Right ventricle myocardium inferior (tissue), 1 donor: ENCODE measurements around the gene PNLIPRP2. TPM values are rescaled to one million over a fixed set of nuclear protein-coding genes. Genes with fewer than 3 reads are reported as not detected.

Experiments
- ATAC-seq: fragments of 200-7000 bp; cut with Tn5 transposase; one replicate; pipeline ENCODE4 v1.9.1; 2020; ENCODE audit warnings: mild to moderate bottlenecking, moderate library complexity
- DNase-seq: peaks from one replicate; pipeline ENCODE4 v3.0.0; 2021; ENCODE audit errors: missing footprints
- intact Hi-C: fragments of 100-400 bp; cut with DNase I; formaldehyde crosslinking; loops from one replicate; pipeline ENCODE4 v1.11.0; 2022
- total RNA-seq: library from RNA; stranded (reverse); fragmentation: NEBNext Ultra II Directional; extraction: Animal tissue kit (Norgen Biotek cat#: 25700); gene quantifications from one replicate; pipeline ENCODE4 v1.2.1, GENCODE V29; 2021
- donor health status: DM: no; HTN: yes; CAD: no; lungs with severe emphysema.

Gene PNLIPRP2
- total RNA-seq, 1 donor from 2014 or later: not detected

- no peak for ATAC-seq
- no peak for DNase-seq
- intact Hi-C loops: no loop called here
These were observed 10.2 kb upstream of the PNLIPRP2 start for GRCh38 chr10:116610443-116611152.

- ATAC-seq (no peak), DNase-seq (no peak)
- intact Hi-C loops: no loop called here
These were observed 9.6 kb upstream of the PNLIPRP2 start for GRCh38 chr10:116611153-116611545.

GRCh38 chr10:116612107-116612769, 8.5 kb upstream of the PNLIPRP2 start:
- DNase-seq (no peak), ATAC-seq (no peak)
- intact Hi-C loops: no loop called here

- intact Hi-C loops: no loop called here
- ATAC-seq: no peak
- no peak for DNase-seq
These were observed 7.3 kb upstream of the PNLIPRP2 start for GRCh38 chr10:116613471-116613870.

- intact Hi-C loops: no loop called here
- ATAC-seq (no peak), DNase-seq (no peak)
These were observed 6.0 kb upstream of the PNLIPRP2 start for GRCh38 chr10:116614796-116615195.

DNA sequence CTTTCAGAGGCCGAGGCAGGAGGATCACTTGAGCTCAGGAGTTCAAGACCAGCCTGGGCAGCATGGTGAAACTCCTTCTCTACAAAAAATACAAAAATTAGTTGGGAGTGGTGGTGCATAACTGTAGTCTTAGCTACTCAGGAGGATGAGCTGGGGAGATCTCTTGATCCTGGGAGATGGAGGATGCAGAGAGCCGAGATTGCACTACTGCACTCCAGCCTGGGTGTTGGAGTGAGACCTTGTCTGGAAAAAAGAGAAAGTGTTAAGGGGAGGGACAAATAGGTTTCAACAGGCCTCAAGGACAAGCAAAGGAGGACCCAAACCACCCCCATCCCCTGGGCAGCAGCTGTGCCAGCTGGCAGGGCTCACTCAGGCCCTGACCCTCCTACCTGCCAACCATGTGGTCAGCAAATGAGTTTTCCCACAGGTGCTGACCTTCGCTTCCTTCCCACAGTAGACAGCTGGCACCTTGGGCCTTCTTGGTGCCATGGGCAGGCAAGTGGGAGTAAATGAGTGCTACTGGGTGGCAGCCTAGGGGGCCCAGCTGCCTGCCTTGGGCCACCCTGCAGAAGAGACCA, 5.5 kb upstream of the PNLIPRP2 start:
- ATAC-seq (no peak), DNase-seq (no peak)
- intact Hi-C loops: no loop called here

GRCh38 chr10:116621476-116621875, 723 bp downstream of the PNLIPRP2 start:
- no peak for DNase-seq
- intact Hi-C loops: no loop called here
- ATAC-seq: no peak

- ATAC-seq: no peak
- DNase-seq: no peak
- intact Hi-C loops: no loop called here
These were observed 1.3 kb downstream of the PNLIPRP2 start for GRCh38 chr10:116621934-116622655.

DNA sequence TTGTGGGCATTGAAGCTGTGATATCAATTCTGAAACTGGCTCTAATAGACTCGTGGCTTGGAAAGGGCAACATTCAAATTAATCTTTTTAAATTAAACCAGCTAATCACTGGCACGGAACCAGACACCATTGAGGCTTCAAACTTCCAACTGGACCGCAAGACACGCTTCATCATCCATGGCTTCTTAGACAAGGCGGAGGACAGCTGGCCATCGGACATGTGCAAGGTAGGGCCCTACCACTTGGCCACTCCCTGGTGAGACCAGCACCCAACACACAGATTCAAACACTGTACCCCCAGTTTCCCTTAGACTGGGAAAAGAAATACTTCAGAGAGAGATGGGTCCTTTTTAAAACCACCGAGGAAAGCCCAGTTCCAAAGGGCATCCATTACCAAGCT, 5.1 kb downstream of the PNLIPRP2 start:
- ATAC-seq (no peak), DNase-seq (no peak)
- intact Hi-C loops: loop anchor here (2.0 kb wide), 1 partner anchor 163 kb away; no protein-coding TSS in a partner anchor

- DNase-seq (no peak), ATAC-seq (no peak)
- intact Hi-C loops: loop anchor here (2.0 kb wide), 1 partner anchor 162 kb away; no protein-coding TSS in a partner anchor
These were observed 6.1 kb downstream of the PNLIPRP2 start for GRCh38 chr10:116626815-116627214.

- DNase-seq (no peak), ATAC-seq (peak; percentile 68)
- intact Hi-C loops: loop anchor here (2.0 kb wide), 1 partner anchor 161 kb away; no protein-coding TSS in a partner anchor
These were observed 6.7 kb downstream of the PNLIPRP2 start for GRCh38 chr10:116627386-116627933.

DNA sequence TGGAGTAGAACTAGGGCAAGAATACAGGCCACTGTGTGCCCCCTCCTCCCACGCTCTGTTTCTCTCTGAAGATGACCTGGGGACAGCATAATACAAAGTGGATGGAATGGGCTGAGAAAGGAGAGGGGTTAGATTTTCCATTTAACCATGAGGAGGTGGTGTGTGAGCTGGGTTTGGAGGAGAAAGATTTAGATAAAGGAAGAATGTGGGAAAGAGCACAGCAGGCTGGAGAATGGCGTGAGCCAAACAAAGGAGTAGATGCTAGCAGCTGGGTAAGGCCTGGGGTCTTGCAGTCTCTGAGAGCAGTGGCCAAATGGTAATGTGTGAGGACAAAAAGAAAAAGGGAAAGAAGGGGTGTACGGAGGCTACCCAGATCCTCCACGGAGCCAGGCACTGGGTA, 8.6 kb downstream of the PNLIPRP2 start:
- intact Hi-C loops: no loop called here

GRCh38 chr10:116630020-116630419, 9.3 kb downstream of the PNLIPRP2 start:
- DNase-seq (no peak), ATAC-seq (no peak)
- intact Hi-C loops: no loop called here

More for the DNA sequence above, 8.6 kb downstream of the PNLIPRP2 start:
- no peak for ATAC-seq
- no peak for DNase-seq

DNA sequence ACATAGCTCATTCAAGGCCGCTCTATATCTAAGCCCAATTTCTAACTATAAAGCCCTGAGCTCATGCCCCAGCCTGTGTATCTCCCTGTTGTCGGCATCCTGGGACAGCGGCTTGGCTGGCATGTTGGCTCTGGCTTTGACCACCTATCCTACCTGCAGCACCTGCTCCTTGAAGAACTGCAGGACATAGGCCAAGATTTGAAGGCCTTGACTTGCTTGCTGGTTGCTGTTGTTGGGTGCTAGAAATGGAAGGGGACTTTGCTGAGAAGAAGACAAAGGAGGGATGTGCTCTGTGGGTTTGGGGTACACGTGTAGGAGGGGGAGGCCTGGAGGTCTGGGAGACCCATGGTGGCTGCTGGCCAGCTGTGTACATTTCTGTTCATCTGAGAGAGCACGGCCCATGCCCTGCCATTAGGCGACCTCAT, 11.1 kb downstream of the PNLIPRP2 start:
- intact Hi-C loops: no loop called here
- DNase-seq (no peak), ATAC-seq (no peak)

DNA sequence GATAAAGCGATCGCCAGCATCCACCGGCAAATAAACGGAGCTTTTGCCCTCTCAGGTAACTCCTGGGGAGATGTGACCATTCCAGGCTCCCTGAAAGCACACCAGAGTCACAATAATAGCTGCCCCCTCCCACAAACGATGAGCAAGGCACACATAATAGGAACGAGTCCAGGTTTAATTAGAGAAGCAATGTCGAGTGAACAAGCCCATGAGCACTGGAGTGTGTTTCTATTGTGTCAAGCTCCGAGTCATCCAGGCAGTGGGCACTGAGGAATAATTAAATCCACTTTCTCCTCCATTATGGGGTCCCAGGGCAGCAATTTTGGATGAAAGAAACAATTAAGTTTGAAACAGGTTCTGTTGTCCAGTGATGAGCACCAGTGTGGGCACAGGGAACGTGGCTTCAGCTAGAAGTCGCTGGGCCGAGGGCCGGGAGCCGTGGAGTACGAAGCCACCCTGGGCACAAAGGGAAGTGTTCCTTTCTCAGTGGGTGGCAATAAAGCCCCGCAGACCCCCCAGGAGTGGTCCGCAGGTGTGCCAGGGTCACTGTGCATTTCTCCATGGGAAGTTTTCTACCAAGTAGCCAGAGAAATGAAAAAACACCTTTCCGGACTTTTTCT, 12.0 kb downstream of the PNLIPRP2 start:
- no peak for DNase-seq
- ATAC-seq: no peak
- intact Hi-C loops: no loop called here

DNA sequence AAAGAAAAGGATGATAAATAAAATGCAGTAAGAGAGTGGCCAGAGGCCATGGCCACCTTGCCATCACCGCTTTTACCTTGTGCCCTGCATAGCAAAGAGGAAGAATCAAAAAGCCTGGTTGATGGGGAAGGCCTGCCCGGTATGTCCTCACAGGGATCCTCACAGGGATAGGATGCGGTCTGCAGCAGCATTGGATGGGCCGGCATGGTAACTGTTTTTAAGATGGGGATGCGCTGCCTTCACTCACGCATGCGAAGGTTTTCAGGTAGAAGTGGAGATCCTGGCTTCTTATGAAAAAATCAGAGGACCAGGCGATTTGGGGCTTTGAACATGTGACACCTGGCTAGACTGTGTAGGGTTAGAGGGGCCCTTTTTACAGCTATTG, 12.5 kb downstream of the PNLIPRP2 start:
- DNase-seq: no peak
- intact Hi-C loops: no loop called here
- no peak for ATAC-seq

DNA sequence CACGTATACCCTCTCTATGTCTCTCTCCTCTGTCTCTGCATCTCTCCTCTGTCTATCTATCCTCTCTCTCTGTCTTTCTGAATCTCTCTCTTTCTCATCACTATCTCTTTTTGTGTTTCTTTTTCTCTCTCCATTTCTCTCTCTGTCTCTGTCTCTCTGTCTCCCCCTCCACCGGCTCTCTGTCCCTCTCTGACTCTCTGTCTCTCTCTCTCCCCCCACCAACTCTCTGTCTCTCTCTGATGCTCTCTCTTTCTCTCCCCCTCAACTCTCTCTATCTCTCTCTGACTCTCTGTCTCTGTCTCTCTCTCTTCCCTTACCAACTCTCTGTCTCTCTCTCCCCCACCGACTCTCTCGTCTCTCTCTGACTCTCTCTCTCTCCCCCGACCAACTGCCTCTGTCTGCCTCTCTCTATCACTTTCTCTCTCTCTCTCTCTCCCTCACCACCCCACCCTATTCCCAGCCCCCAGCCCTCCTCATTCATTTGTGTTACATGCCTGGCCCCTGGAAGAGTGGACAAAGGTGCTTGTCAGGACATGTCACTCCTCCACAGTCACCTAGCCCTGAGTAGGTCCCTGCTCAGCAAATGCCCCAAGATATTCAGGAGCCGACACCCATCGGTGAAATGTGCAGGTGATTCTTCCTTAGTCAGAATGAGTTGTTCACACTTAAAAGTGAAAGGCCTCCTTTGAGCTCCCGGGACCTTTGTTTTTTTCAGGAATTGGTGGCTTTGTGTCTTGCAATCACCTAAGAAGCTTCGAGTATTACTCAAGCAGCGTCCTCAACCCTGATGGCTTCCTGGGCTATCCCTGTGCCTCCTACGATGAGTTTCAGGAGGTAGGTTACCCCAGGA, 13.6 kb downstream of the PNLIPRP2 start:
- intact Hi-C loops: no loop called here

DNA sequence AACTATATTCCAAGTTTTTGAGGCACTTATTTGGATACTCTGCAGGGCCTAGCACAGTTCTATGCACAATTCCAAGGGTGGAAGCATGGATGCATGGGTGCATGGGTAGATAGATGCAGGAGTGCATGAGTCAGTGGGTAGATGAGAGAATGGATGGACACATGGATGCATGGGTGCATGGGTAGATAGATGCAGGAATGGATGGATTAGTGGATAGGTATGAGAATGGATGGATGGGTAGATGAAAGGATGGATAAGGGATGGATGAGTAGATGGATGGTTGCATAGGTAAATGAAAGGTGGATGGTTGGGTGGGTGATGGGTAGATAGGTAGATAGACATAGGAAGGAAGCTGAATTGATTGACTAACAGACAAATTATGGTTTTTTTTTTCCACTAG, 15.6 kb downstream of the PNLIPRP2 start:
- intact Hi-C loops: no loop called here
- ATAC-seq: no peak
- no peak for DNase-seq

More for the DNA sequence above, 13.6 kb downstream of the PNLIPRP2 start:
- no peak for ATAC-seq
- no peak for DNase-seq
